Vagina (tissue), 2 donors: ENCODE results near the gene NEDD4L. TPM values are rescaled to one million over a fixed set of nuclear protein-coding genes. Genes with fewer than 3 reads are reported as not detected.
"Not testable (repeated sequence)": the region's sequence is repeated elsewhere in the genome, so short reads cannot be mapped to it uniquely, and the experiment has no call there.

Source experiments
- DNase-seq, 2 donors: peaks; one replicate each; pipeline ENCODE4 v3.0.0-alpha.2; 2017; ENCODE audit errors: extremely low spot score in 2 of 2
- H3K27ac ChIP-seq: fragments of 200-600 bp; sonication (generic); one replicate; pipeline ENCODE4 v1.5.1; 2019
- H3K27me3 ChIP-seq: fragments of 200-600 bp; sonication (generic); one replicate; pipeline ENCODE4 v1.5.1; 2019
- H3K36me3 ChIP-seq, 2 donors: fragments of 200-600 bp; sonication (generic); one replicate each; pipeline ENCODE4 v1.5.1; 2017 to 2019
- H3K4me1 ChIP-seq: fragments of 200-600 bp; sonication (generic); one replicate; pipeline ENCODE4 v1.5.1; 2019
- H3K4me3 ChIP-seq, 2 donors: fragments of 200-600 bp; sonication (generic); 1 replicate in 1 of 2; 2 replicates in 1 of 2; pipeline ENCODE4 v1.5.1; 2016 to 2019
- H3K9me3 ChIP-seq: fragments of 200-600 bp; sonication (generic); one replicate; pipeline ENCODE4 v1.5.1; 2019
- CTCF ChIP-seq, 3 experiments: fragments of 450-650 bp in 2 of 3; fragments of 200-600 bp in 1 of 3; sonication (generic) in 1 of 3; IDR thresholded peaks; one replicate each; pipeline ENCODE4 v1.5.1; 2017 to 2019; ENCODE audit warnings: antibody characterized with exemption in 3 of 3, mild to moderate bottlenecking in 2 of 3, moderate library complexity in 2 of 3
- POLR2A ChIP-seq, 2 donors: fragments of 450-650 bp; IDR thresholded peaks; one replicate each; pipeline ENCODE4 v1.6.1; 2017; ENCODE audit warnings: antibody characterized with exemption in 2 of 2, mild to moderate bottlenecking in 2 of 2, moderate library complexity in 2 of 2
- POLR2AphosphoS5 ChIP-seq, 2 donors: sonication (generic); formaldehyde crosslinking; IDR thresholded peaks; one replicate each; pipeline ENCODE4 v1.9.0; 2017; ENCODE audit warnings: antibody characterized with exemption in 2 of 2, mild to moderate bottlenecking in 2 of 2, low read depth in 1 of 2; ENCODE audit not compliant: insufficient read depth in 1 of 2
- intact Hi-C: fragments of 100-400 bp; cut with DNase I; formaldehyde crosslinking; loops from one replicate; pipeline ENCODE4 v1.15.1; 2023
- total RNA-seq: library from RNA; depleted of rRNA; stranded (reverse); fragments of >200 nt; gene quantifications from one replicate; pipeline ENCODE4 v1.2.3, GENCODE V29; 2016

The NEDD4L gene
- total RNA-seq, 1 donor from 2014 or later: 42.2 TPM

- Histone ChIP-seq H3K36me3 (no peaks in the 10 kb centered on the region), H3K27ac (no peak overlapping the region), H3K4me3 (no peak overlapping the region), H3K9me3 (no peaks in the 10 kb centered on the region), H3K27me3 (no peaks in the 10 kb centered on the region), H3K4me1 (no peaks in the 10 kb centered on the region)
- intact Hi-C loops: no loop called here
- DNase-seq: no peak
- TF ChIP-seq POLR2A (IDR thresholded peaks at IDR 0.05) (no peak), POLR2AphosphoS5 (IDR thresholded peaks at IDR 0.05; ENCODE audit: insufficient read depth in 1 of 2, low read depth in 1 of 2) (no peak), CTCF (IDR thresholded peaks at IDR 0.05) (no peak)
These were observed 388.2 kb downstream of the NEDD4L start for GRCh38 chr18:58432050-58432727.

GRCh38 chr18:58435221-58436005, 391.4 kb downstream of the NEDD4L start:
- H3K4me1 ChIP-seq, H3K36me3 ChIP-seq, H3K9me3 ChIP-seq, H3K27ac ChIP-seq, H3K27me3 ChIP-seq, DNase-seq, intact Hi-C loops, H3K4me3 ChIP-seq: not testable (repeated sequence)

GRCh38 chr18:58438161-58438957, 394.3 kb downstream of the NEDD4L start:
- no peak overlapping the region for H3K27ac ChIP-seq
- intact Hi-C loops: no loop called here

GRCh38 chr18:58438958-58439300, 394.9 kb downstream of the NEDD4L start:
- Histone ChIP-seq H3K36me3 (no peaks in the 10 kb centered on the region), H3K9me3 (no peaks in the 10 kb centered on the region), H3K27me3 (no peaks in the 10 kb centered on the region), H3K4me1 (peaks cover 6% of the 10 kb centered on the region), H3K4me3 (peak overlapping the region; percentile 6 to 29), H3K27ac (no peak overlapping the region)
- no peak for TF ChIP-seq POLR2AphosphoS5 (IDR thresholded peaks at IDR 0.05; ENCODE audit: insufficient read depth in 1 of 2, low read depth in 1 of 2)
- TF ChIP-seq POLR2A (IDR thresholded peaks at IDR 0.05): no peak
- TF ChIP-seq CTCF (IDR thresholded peaks at IDR 0.05): no peak
- intact Hi-C loops: no loop called here
- no peak for DNase-seq

More at GRCh38 chr18:58438161-58438957, 394.3 kb downstream of the NEDD4L start:
- no peak for TF ChIP-seq POLR2AphosphoS5 (IDR thresholded peaks at IDR 0.05; ENCODE audit: insufficient read depth in 1 of 2, low read depth in 1 of 2)
- TF ChIP-seq POLR2A (IDR thresholded peaks at IDR 0.05): no peak
- no peak for TF ChIP-seq CTCF (IDR thresholded peaks at IDR 0.05)
- Histone ChIP-seq H3K27me3 (no peaks in the 10 kb centered on the region), H3K9me3 (no peaks in the 10 kb centered on the region), H3K36me3 (no peaks in the 10 kb centered on the region), H3K4me3 (peak overlapping the region; percentile 6 to 29), H3K4me1 (peaks cover 6% of the 10 kb centered on the region)
- no peak for DNase-seq

GRCh38 chr18:58443671-58444070, 399.6 kb downstream of the NEDD4L start:
- no peak for TF ChIP-seq POLR2A (IDR thresholded peaks at IDR 0.05)
- intact Hi-C loops: no loop called here
- Histone ChIP-seq H3K27ac (no peak overlapping the region), H3K4me1 (peaks cover 23% of the 10 kb centered on the region), H3K27me3 (no peaks in the 10 kb centered on the region), H3K4me3 (no peak overlapping the region), H3K9me3 (no peaks in the 10 kb centered on the region), H3K36me3 (no peaks in the 10 kb centered on the region)
- DNase-seq: no peak
